SK-N-SH (cell line): ENCODE data around the gene IPO9. TPM values are rescaled to one million over a fixed set of nuclear protein-coding genes. Genes with fewer than 3 reads are reported as not detected.

Experiments
- CTCF ChIA-PET: fragments of 300-600, 350-600 bp; formaldehyde crosslinking; extraction: SDS; loops from one replicate; lab custom pipeline; 2021; lab: Yijun Ruan, JAX
- POLR2A ChIA-PET: fragments of 350-600 bp; sonication (Branson Sonifier 250); formaldehyde crosslinking; extraction: SDS; loops from one replicate; lab custom pipeline; 2020; ENCODE audit warnings: antibody characterized with exemption, inconsistent platforms; lab: Yijun Ruan, JAX
- DNase-seq: peaks from one replicate; pipeline ENCODE4 v3.0.0; 2012
- H2AFZ ChIP-seq: fragments of 200-600 bp; sonication (generic); 2 replicates; pipeline ENCODE4 v1.8.1; 2016; ENCODE audit warnings: antibody characterized with exemption, mild to moderate bottlenecking, low read depth
- H3F3A ChIP-seq: fragments of 200-600 bp; sonication (generic); replicated peaks from 2 replicates; pipeline ENCODE3; 2016; ENCODE audit warnings: antibody characterized with exemption, mild to moderate bottlenecking; ENCODE audit not compliant: insufficient read depth
- H3K27ac ChIP-seq, 2 experiments: fragments of 200-500 bp in 1 of 2; fragments of 200-600 bp in 1 of 2; sonication (Bioruptor generic) in 1 of 2; sonication (generic), shearing (Covaris generic) in 1 of 2; 2 replicates each; pipeline versions ENCODE4 v1.5.1 to v1.6.1; 2014 to 2016; ENCODE audit warnings: low read depth in 2 of 2, inconsistent platforms in 1 of 2, low read length in 1 of 2, mild to moderate bottlenecking in 1 of 2, mixed read lengths in 1 of 2
- H3K27me3 ChIP-seq: fragments of 200-600 bp; sonication (generic), shearing (Covaris generic); 2 replicates; pipeline ENCODE4 v1.6.1; 2016; ENCODE audit warnings: mixed run types; ENCODE audit not compliant: insufficient read depth
- H3K36me3 ChIP-seq, 2 experiments: fragments of 200-500 bp in 1 of 2; fragments of 200-600 bp in 1 of 2; sonication (Bioruptor generic) in 1 of 2; sonication (generic) in 1 of 2; replicated peaks in 1 of 2; 2 replicates each; pipeline versions ENCODE3 to v1.5.1; 2014 to 2016; ENCODE audit warnings: low read length in 1 of 2, mild to moderate bottlenecking in 1 of 2; ENCODE audit not compliant: insufficient read depth in 2 of 2, control insufficient read depth in 1 of 2
- H3K4me1 ChIP-seq, 2 experiments: fragments of 200-500 bp in 1 of 2; fragments of 200-600 bp in 1 of 2; sonication (Bioruptor generic) in 1 of 2; sonication (generic), shearing (Covaris generic) in 1 of 2; 2 replicates each; pipeline versions ENCODE4 v1.5.1 to v1.6.1; 2014 to 2016; ENCODE audit warnings: low read depth in 1 of 2, low read length in 1 of 2, mixed run types in 1 of 2; ENCODE audit not compliant: insufficient read depth in 2 of 2, control insufficient read depth in 1 of 2
- H3K4me2 ChIP-seq: fragments of 200-600 bp; sonication (generic), shearing (Covaris generic); 2 replicates; pipeline ENCODE4 v1.6.1; 2017; ENCODE audit warnings: mixed run types
- H3K4me3 ChIP-seq, 2 experiments: fragments of 200-500 bp in 1 of 2; fragments of 200-600 bp in 1 of 2; sonication (Bioruptor generic) in 1 of 2; sonication (generic), shearing (Covaris generic) in 1 of 2; 2 replicates each; pipeline versions ENCODE4 v1.5.1 to v1.8.1; 2014 to 2016; ENCODE audit warnings: low read depth in 2 of 2, inconsistent platforms in 1 of 2, low read length in 1 of 2, mild to moderate bottlenecking in 1 of 2, mixed read lengths in 1 of 2, moderate library complexity in 1 of 2
- H3K79me2 ChIP-seq: fragments of 200-600 bp; sonication (generic); 2 replicates; pipeline ENCODE4 v1.8.1; 2017; ENCODE audit warnings: mild to moderate bottlenecking; ENCODE audit not compliant: insufficient read depth
- H3K9ac ChIP-seq: fragments of 200-600 bp; sonication (generic); 2 replicates; pipeline ENCODE4 v1.6.1; 2017; ENCODE audit warnings: mixed run types
- H3K9me2 ChIP-seq: fragments of 200-600 bp; sonication (generic); 2 replicates; pipeline ENCODE4 v1.6.1; 2017; ENCODE audit warnings: mixed run types
- H3K9me3 ChIP-seq: fragments of 200-600 bp; sonication (generic); 2 replicates; pipeline ENCODE4 v1.6.1; 2017; ENCODE audit warnings: mixed run types, mild to moderate bottlenecking, moderate library complexity
- H4K20me1 ChIP-seq: fragments of 200-600 bp; sonication (generic); 2 replicates; pipeline ENCODE4 v1.6.1; 2017; ENCODE audit warnings: mild to moderate bottlenecking, mixed run types; ENCODE audit not compliant: insufficient read depth
- CHD2 ChIP-seq: fragments of 150-350 bp; IDR thresholded peaks from 2 replicates; pipeline ENCODE4 v1.6.1; 2018; ENCODE audit warnings: low read length; ENCODE audit not compliant: partially characterized antibody
- CTCF ChIP-seq: fragments of 200-600 bp; sonication (generic); IDR thresholded peaks from 2 replicates; pipeline ENCODE4 v1.6.1; 2017; ENCODE audit warnings: antibody characterized with exemption, mild to moderate bottlenecking, moderate library complexity
- EP300 ChIP-seq, 2 experiments: IDR thresholded peaks; 2 replicates each; pipeline versions ENCODE4 v1.4.0 to v1.6.1; 2012; ENCODE audit warnings: borderline replicate concordance in 1 of 2, low read depth in 1 of 2, low read length in 1 of 2
- EZH2phosphoT487 ChIP-seq: fragments of 200-600 bp; sonication (generic); IDR thresholded peaks from 2 replicates; pipeline ENCODE4 v1.6.1; 2017; ENCODE audit warnings: low read depth, mixed run types, mild to moderate bottlenecking, antibody characterized with exemption, moderate library complexity, borderline replicate concordance
- FOXJ3 ChIP-seq: sonication (generic); formaldehyde crosslinking; IDR thresholded peaks from 2 replicates; pipeline ENCODE4 v1.5.1; 2020; ENCODE audit warnings: mild to moderate bottlenecking, missing genetic modification reagents
- FOXM1 ChIP-seq: IDR thresholded peaks from 2 replicates; pipeline ENCODE4 v1.4.0; 2012; ENCODE audit warnings: low read depth, mild to moderate bottlenecking
- JUND ChIP-seq: IDR thresholded peaks from 2 replicates; pipeline ENCODE4 v1.4.0; 2012
- RAD21 ChIP-seq: IDR thresholded peaks from 2 replicates; pipeline ENCODE4 v1.6.1; 2012; ENCODE audit warnings: mild to moderate bottlenecking, low read length
- RCOR1 ChIP-seq: fragments of 150-350 bp; IDR thresholded peaks from 2 replicates; pipeline ENCODE4 v1.6.1; 2017; ENCODE audit warnings: antibody characterized with exemption, low read length
- REST ChIP-seq: IDR thresholded peaks from 2 replicates; pipeline ENCODE4 v1.6.1; 2012; ENCODE audit warnings: mild to moderate bottlenecking, low read depth, low read length, moderate library complexity
- SIN3A ChIP-seq: IDR thresholded peaks from 2 replicates; pipeline ENCODE4 v1.6.1; 2012; ENCODE audit warnings: low read depth, mild to moderate bottlenecking, low read length, moderate library complexity, borderline replicate concordance
- TEAD4 ChIP-seq: IDR thresholded peaks from 2 replicates; pipeline ENCODE4 v1.4.0; 2012; ENCODE audit warnings: mild to moderate bottlenecking, borderline replicate concordance; ENCODE audit not compliant: insufficient read depth
- YY1 ChIP-seq: IDR thresholded peaks from 2 replicates; pipeline ENCODE4 v1.4.0; 2012; ENCODE audit warnings: low read depth, mild to moderate bottlenecking
- WGBS: methylation state at CpG from one replicate; pipeline ENCODE4 v1.1.6; 2017; ENCODE audit warnings: low lambda C conversion rate; 5-methylcytosine and 5-hydroxymethylcytosine counted together
- polyA plus RNA-seq, 3 experiments: library from polyadenylated mRNA; depleted of rRNA; stranded (reverse); fragments of >200 nt; gene quantifications; 2 replicates each; pipeline ENCODE4 v1.2.3, GENCODE V29; 2012
- TF ChIP-seq, protein P1 (sequence below): IDR thresholded peaks from 2 replicates; pipeline ENCODE4; 2012
- TF ChIP-seq, protein P2 (sequence below): IDR thresholded peaks from 2 replicates; pipeline ENCODE4 v1.4.0; 2012; ENCODE audit warnings: low read depth
- TF ChIP-seq, protein P3 (sequence below): IDR thresholded peaks from 2 replicates; pipeline ENCODE4 v1.4.0; 2012; ENCODE audit warnings: low read depth, borderline replicate concordance

The IPO9 gene
- polyA plus RNA-seq, 1 of the 3 experiments (the other 2 are of a cell fraction): 24.5 TPM

DNA sequence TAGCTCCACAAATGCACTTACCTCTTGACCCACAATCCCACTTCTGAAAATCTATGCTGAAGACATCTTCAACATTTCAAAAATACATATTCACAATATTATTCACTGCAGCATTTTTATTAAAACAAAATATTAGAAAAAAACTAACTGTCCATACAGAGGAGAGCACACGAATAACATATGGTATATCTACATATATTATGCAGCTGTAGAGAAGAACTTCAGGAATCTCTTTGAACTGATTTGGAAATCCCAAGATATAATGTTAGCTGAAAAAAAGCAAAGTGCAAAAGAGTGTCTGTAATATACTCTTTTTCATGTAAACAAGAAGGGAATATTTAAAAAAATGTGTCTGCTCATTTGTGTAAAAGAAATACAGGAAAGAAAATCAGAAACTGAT, 11.5 kb downstream of the IPO9 start:
- H3K4me3 ChIP-seq: no peak overlapping the region
- H3K4me2 ChIP-seq: no peak overlapping the region
- no peaks in the 10 kb centered on the region for H3K27me3 ChIP-seq
- POLR2A ChIA-PET: no interaction called here
- H3K9me2 ChIP-seq: no peaks in the 10 kb centered on the region
- peaks cover 33% of the 10 kb centered on the region for H4K20me1 ChIP-seq
- H3K36me3 ChIP-seq: peaks cover 11 to 14% of the 10 kb centered on the region in 2 experiments
- H3K9ac ChIP-seq: no peak overlapping the region
- no peak for TF ChIP-seq RCOR1
- H3K79me2 ChIP-seq: peaks cover 99% of the 10 kb centered on the region
- H2AFZ ChIP-seq: no peak overlapping the region
- H3K27ac ChIP-seq: no peak overlapping the region
- CTCF ChIA-PET: interaction anchor here (0.9 kb wide), 1 partner anchor 132 kb away, joined by 3 read pairs; no protein-coding TSS in a partner anchor
- DNase-seq: no peak
- H3F3A ChIP-seq: peaks cover 36% of the 10 kb centered on the region
- peaks cover 0 to 12% of the 10 kb centered on the region in 2 experiments; a peak in 2 of 4 replicates for H3K4me1 ChIP-seq
- no peaks in the 10 kb centered on the region for H3K9me3 ChIP-seq
- WGBS: 98% methylated on average over 1 of the region's 1 CpG

- Histone ChIP-seq H3F3A (peaks cover 42% of the 10 kb centered on the region), H3K79me2 (peaks cover 98% of the 10 kb centered on the region), H3K27me3 (no peaks in the 10 kb centered on the region), H3K36me3 (peaks cover 11 to 12% of the 10 kb centered on the region in 2 experiments), H3K9me2 (no peaks in the 10 kb centered on the region), H3K4me1 (peaks cover 0 to 12% of the 10 kb centered on the region in 2 experiments; a peak in 2 of 4 replicates), H3K4me2 (no peak overlapping the region), H3K9me3 (no peaks in the 10 kb centered on the region), H3K9ac (no peak overlapping the region), H3K4me3 (no peak overlapping the region), H3K27ac (no peak overlapping the region), H4K20me1 (peaks cover 31% of the 10 kb centered on the region), H2AFZ (no peak overlapping the region)
- 86% methylated on average over 2 of the region's 2 CpGs for WGBS
- ChIA-PET POLR2A (no interaction called here), CTCF (no interaction called here)
- DNase-seq: no peak
- TF ChIP-seq SIN3A: no peak
- no peak for TF ChIP-seq REST
- no peak for TF ChIP-seq EP300 (IDR thresholded peaks at IDR 0.05; ENCODE audit: borderline replicate concordance in 1 of 2, low read depth in 1 of 2, low read length in 1 of 2)
- TF ChIP-seq, protein P1, sequence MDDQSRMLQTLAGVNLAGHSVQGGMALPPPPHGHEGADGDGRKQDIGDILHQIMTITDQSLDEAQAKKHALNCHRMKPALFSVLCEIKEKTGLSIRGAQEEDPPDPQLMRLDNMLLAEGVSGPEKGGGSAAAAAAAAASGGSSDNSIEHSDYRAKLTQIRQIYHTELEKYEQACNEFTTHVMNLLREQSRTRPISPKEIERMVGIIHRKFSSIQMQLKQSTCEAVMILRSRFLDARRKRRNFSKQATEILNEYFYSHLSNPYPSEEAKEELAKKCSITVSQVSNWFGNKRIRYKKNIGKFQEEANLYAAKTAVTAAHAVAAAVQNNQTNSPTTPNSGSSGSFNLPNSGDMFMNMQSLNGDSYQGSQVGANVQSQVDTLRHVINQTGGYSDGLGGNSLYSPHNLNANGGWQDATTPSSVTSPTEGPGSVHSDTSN: no peak
- TF ChIP-seq, protein P2, sequence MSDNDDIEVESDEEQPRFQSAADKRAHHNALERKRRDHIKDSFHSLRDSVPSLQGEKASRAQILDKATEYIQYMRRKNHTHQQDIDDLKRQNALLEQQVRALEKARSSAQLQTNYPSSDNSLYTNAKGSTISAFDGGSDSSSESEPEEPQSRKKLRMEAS: no peak
- TF ChIP-seq JUND: no peak
- no peak for TF ChIP-seq CHD2
- TF ChIP-seq, protein P3, sequence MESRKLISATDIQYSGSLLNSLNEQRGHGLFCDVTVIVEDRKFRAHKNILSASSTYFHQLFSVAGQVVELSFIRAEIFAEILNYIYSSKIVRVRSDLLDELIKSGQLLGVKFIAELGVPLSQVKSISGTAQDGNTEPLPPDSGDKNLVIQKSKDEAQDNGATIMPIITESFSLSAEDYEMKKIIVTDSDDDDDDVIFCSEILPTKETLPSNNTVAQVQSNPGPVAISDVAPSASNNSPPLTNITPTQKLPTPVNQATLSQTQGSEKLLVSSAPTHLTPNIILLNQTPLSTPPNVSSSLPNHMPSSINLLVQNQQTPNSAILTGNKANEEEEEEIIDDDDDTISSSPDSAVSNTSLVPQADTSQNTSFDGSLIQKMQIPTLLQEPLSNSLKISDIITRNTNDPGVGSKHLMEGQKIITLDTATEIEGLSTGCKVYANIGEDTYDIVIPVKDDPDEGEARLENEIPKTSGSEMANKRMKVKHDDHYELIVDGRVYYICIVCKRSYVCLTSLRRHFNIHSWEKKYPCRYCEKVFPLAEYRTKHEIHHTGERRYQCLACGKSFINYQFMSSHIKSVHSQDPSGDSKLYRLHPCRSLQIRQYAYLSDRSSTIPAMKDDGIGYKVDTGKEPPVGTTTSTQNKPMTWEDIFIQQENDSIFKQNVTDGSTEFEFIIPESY: no peak
- TF ChIP-seq TEAD4: no peak
- no peak for TF ChIP-seq YY1
- TF ChIP-seq FOXJ3 (CRISPR knock-in tag): no peak
- no peak for TF ChIP-seq RCOR1
- TF ChIP-seq EZH2phosphoT487: no peak
- TF ChIP-seq FOXM1: no peak
- no peak for TF ChIP-seq CTCF
- no peak for TF ChIP-seq RAD21
Observed at GRCh38 chr1:201841265-201841912, 12.4 kb downstream of the IPO9 start.
